Measurements from ENCODE around the gene HDGFL2.
"Not testable (repeated sequence)": the region's sequence is repeated elsewhere in the genome, so short reads cannot be mapped to it uniquely, and the experiment has no call there.

The HDGFL2 gene

DNA sequence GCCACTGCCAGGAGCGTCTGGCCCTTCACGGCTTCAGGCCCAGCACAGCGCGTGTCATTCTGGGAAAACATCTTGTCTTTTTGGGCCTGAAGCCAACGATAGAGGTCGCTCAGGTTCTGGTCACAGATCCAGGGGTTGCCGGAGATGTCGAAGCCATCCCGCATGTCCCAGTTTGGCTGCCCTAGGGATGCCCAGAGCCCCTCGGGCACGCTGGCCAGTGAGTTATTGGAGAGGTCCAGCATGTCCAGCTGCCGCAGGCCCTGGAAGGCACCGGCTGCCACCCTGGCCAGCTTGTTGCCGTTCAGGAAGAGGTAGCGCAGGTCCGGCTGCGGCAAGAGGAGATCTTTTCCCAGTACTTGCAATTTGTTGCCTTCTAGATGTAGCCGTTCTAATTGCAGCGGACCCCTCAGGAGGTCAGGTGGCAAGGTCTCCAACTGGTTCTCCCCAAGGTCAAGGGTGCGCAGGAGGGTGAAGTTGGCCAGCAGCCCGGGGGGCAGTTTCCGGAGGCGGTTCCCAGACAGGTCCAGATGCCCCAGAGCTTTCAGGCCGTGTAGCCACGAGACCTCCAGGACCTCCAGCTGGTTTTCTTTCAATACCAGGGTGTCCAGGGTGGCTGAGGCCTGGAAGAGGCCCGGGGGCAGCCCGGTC, 66.0 kb downstream of the HDGFL2 start:
- DNase-seq, result no peak

DNA sequence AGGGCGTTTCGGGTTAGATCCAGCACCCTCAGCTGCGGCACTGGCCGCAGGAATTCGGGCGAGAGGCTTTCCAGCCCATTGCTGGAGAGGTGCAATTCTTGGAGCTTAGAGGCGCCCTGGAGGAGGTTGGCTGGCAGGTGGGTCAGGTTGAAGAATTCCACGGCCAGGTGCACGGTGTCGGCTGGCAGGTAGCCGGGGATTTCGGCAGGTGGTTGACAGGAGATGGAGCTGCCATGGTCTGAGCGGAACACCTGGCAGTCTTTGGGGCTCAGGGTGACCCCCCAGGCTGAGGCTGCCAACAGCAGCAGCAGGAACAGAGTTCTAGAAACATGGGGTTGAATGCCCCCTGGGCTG, 66.5 kb downstream of the HDGFL2 start:
- DNase-seq, result no peak

- DNase-seq, result no peak
Observed at GRCh38 chr19:4539169-4539692, 67.1 kb downstream of the HDGFL2 start.

DNA sequence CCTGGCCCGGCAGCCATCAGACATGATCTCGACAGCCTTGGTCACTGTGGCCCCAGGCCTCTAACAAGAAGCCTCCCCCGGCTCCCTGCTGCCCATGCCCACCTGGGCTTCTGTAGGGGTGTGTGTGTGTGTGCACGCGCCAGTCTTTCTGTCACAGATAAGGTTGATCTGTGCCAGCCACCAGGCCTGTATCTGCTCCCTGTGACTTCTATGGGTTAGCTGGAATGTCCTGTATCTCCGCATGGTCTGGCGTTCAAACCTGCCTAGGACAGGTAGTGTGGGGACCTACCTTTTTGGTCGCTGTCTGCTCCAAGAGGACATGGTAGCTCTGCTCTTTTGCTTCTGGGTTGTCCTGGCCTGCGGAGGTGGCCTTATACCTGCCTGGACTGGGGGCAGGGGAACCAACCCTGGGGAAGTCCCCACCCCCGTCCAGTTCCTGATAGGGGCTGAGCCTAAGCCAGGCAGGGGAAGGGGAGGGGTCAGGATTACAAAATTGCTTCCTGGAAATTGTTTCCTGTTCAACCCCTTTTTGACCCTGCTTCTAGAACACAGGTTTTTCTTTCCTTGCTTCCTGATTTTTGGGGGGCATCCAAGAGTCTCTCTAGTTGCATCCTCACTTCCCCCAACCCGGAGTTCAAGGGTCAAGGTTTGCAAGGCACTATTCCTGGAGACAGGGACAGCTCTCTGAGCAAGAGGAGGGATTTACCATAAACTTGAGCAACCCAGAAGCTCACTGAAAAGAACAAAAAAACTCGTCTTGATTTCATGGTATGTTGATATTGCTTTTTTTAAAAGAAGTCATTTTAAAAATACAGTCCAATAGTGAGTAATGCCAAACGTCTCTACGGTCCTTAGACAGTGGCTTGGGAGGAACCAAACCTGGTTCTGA, 67.8 kb downstream of the HDGFL2 start, which contains the start of gene LRG1:
Gene LRG1, minus strand, starts transcription at position 344 of the 889 bp plus-strand sequence. Its CDS starts 23 bp downstream, at position 321.
- DNase-seq, result no peak

DNA sequence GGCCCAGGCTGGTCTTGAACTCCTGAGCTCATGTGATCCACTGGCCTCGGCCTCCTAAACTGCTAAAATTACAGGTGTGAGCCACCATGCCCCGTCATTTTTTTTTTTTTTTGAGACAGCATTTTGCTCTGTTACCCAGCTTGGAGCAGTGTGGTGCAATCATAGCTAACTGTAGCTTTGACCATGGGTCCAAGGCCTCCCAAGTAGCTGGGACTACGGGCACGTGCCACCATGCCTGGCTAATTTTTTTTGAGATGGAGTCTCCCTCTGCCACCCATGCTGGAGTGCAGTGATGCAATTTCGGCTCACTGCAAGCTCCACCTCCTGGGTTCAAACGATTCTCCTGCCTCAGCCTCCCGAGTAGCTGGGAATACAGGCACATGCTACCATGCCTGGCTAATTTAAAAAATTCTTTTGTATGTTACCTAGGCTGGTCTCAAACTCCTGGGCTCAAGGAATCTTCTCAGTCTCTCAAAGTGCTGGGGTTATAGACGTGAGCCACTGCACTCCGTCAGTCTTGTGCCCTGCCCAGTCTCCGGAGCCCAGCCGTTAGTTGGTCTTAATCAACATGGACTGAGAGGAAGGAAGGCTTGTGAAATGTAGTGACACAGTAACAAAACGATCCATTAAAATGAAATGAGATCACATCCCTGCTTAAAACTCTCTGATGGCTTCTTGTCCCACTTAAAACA, 69.2 kb downstream of the HDGFL2 start:
- DNase-seq, result no peak

GRCh38 chr19:4541806-4542145, 69.7 kb downstream of the HDGFL2 start:
- not testable (repeated sequence) for DNase-seq

- no peak for DNase-seq
Observed at GRCh38 chr19:4542896-4543841, 71.1 kb downstream of the HDGFL2 start.

GRCh38 chr19:4543842-4544647, 71.9 kb downstream of the HDGFL2 start:
- DNase-seq, result no peak

DNA sequence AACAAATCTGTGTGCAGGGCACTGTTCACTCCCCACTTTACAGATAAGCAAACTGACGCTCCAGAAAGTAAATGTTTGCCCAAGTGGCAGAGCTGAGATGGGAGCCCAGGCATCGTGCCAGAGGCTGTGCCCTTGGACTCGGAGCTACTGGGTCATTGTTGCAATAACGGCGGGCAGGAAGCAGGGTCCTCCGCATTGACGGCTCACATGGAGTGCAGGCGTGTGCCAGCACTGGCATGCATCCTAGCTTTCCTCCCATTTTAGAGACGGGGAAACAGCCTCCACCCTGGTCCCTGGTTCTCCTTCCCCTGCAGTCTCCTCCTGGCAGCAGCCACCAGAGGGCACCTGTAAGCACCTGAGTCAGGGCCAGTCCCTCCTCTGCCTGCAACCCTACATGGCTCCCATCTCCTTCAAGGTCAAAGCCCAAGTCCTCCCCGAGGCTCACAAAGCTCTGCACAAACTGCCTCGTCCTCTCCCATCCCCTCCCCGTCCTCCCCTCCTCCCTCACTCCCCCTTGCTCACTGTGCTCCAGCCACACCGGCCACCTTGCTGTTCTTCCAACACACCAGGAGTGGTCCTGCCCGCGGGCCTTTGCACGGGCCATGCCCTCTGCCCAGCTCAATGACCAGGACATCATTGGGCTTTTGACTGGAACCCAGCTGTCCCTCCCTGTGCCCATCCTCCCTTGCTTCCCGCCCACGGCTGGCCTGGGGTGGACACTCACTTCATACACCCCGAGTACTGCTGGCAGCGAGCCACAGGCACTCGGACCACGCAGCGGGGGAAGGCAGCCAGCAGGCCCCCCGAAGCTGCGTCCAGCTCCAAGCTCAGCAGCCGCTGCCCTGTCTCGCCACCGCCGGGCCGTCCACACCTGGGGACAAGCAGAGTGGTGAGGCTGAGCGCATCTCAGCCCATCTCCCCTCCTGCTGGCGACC, 75.5 kb downstream of the HDGFL2 start:
- DNase-seq, result no peak

GRCh38 chr19:4548238-4548584, 76.1 kb downstream of the HDGFL2 start:
- no peak for DNase-seq

GRCh38 chr19:4550018-4550417, 77.9 kb downstream of the HDGFL2 start:
- no peak for DNase-seq

DNA sequence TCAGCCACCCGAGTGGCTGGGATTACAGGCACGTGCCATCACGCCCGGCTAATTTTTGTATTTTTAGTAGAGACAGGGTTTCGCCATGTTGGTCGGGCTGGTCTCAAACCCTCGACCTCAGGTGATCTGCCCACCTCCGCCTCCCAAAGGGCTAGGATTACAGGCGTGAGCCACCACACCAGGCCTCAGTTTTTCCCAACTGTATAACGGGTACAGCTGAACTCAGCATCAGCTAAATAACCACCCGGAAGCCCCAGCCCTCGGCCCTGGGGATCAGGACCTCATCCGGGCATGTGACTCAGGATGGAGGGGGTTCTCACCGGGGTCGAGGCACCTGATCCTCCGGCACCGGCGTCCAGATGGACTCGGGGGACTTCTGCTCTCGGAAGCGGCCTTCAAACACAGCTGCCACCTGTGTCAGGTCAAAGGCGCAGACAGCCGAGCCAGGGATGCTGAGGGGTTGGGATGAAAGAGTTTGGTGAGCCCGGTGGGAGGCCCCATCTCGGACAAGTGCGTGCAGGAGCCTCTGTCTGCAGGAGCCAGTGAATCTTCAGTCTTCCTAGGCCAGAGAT, 78.5 kb downstream of the HDGFL2 start:
- no peak for DNase-seq

Data from EL (cell line).